Stimulated activated CD4-positive, alpha-beta T cell treated with anti-CD3 and anti-CD28 coated beads, Interleukin-4, amount 100 ng/mL, for 4 hours (primary cell): ENCODE data around the gene HPCA.
A peak's percentile ranks its signal among the peaks of the same experiment; 100 is the strongest.

ENCODE experiments used
- DNase-seq, 2 experiments: peaks; one replicate each; pipeline ENCODE4 v3.0.0-alpha.2; 2020

The HPCA gene

DNA sequence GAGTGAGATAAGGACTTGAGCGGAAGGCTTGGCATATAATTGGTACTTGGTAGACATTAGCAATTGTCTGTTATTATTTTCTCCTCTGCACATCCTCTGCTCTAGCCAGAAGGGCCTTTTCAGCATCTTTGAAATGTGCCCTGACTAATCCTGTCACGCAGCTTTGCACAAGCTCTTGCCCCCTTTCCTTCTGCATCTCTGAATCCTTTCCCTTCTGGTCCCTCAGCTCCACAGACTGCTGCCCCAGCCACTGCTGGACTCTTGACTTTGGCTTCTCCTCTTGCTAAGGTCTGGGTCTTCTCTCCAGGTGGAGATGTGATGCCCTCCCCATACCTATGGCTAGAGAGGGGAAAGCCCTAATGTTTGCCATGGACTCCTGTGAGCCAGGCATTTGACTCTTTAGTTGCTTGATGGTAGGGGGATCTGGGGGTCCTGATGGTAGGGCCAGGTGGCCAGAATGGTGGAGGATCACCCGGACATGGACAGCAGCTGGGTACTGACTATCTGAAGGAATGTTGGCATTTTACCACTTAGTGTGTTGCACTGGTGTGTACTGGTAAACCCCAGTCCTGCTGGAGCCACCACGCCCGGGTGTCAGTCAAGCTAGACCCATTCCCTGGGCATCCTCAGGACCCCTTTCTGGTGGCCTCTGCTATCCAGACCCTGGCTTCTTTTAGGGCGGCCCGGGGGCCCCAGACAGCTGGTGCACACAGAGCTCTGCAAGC lies 4.4 kb downstream of the HPCA start:
- DNase-seq, result no peak

DNA sequence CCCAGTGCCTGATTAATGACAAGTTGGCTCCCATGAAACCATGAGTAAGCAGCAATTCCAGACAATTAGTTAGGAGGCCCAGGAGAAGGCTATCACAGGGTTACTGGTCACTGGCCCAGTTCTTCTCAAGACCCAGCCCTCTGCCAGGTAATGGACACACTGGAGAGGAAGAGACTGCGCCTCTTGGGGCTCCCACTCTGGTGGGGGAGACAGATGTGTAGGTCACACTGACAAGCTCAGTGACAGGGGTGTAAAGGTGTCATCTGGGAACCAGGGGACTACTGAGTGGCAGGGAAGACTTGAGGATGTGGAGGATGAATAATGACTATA lies 4.9 kb downstream of the HPCA start:
- no peak for DNase-seq

DNA sequence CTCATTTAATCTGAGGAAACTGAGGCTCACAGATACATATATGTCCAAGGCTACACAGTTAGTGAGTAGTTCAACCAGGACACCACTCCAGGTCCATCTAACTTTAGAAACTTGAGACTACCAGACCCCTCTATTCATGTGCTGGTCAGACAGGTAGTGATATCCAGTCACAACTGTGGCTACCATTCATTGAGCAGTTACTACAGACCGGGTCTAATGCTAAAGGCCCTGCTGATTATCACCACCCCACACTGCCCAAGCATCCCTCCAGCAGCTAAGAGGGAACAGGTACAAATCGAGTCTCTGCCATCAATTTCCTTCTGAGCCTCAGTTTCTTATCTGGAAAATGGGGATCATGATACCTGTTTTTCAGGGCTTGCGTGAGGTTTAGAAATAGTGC lies 5.3 kb downstream of the HPCA start:
- no peak for DNase-seq

DNA sequence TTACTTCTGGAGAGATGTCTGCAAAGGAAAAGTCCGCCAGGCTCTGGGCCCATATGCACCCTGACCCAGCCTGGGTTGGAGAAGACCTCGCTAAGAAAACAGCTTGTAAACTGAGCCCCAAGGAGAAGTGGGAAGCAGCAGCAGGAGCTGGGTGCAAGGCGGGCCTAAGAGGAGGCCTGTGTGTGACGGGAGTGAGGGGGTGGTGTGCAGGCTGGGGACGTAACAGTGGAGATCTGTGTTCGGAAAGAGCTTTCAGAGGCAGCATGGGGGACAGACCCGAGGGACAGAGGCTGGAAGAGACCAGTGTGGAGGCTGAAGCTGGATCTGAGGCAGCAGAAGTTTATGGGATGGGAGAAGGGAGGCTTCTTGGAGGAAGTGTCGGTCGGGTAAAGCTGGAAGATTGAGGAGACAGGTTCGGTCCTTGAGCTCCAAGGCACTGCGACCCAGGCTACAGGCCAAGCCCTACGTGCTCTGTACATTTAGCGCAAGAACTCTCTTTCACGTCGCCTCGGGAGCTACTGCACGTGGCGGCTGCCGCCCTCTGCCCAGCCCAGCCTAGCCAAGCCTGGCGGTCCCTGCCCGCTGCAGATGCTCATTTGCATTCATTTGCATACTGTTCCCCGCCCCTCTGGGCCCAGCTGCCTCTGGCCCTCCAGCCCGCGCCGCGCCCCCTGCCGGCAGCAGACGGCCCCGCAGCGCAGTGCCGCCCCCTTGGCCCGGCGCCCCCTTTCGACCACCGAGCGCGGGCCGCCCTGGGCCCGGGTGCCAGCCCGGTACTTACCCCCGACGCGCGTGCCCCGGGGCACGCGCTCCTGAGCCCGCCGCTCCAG lies 6.3 kb downstream of the HPCA start:
- DNase-seq, result peak; percentile 9 to 36

DNA sequence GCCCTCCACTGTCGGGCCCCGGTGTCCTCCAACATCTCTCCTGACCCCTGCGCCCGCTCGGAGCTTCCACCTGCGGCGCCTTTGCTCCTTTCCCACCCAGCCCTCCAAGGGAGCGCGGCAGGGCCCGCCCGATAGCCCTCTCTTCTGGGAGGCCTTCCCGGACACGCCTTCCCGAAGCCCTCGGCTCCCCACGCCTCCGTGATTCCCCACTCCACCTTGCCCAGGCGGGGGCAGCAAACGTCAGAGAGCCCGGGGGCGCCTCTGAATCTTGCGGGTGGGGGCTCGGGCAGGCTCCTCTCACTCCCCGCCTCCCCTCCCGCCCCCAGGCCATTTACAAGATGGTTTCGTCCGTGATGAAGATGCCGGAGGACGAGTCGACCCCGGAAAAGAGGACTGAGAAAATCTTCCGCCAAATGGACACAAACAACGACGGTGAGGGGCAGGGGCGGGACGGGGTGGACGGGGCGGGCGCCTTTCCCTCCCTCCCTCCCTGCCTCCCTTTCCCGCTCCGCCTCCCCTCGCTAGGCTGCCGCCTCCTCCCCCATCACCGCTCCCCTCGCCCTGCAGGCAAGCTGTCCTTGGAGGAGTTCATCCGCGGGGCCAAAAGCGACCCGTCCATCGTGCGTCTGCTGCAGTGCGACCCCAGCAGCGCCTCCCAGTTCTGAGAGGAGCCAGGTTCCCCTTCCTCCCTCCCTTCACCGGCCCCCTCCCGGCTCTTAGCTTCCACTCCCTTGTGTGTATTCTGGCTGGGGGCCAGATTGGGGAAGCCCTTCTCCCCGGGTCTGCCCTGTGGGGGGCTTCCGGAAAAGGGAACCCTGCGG lies 7.1 kb downstream of the HPCA start:
- peak in 1 of 2 experiments; percentile 39 for DNase-seq

DNA sequence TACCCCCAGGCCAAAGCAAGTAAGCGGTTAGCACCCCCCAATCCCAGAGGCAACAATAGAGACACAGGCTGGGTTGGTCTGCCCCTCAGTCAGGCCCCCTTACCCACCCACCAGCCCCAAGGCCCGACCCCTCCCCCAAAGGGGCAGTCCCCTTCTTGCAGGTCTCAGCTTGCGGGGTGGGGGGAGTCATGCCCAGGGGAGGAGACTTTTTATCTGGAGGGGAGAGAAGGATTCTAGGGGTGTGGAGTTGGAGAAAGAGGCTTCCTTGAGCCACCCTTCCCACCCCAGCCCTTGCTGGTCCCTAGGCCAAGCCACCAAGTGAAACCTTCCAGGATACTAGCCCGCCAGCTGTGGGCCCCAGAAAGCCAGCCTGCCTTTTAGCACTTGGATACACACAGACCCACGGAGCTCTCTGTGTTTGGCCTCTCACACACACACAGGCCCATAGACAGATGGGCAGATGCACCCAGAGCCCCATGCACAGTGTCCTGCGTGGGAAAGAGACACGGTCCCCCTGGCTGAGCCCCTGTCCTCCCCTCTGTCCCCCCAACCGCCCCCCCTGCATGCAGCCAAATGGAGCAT lies 7.8 kb downstream of the HPCA start:
- DNase-seq, result no peak

DNA sequence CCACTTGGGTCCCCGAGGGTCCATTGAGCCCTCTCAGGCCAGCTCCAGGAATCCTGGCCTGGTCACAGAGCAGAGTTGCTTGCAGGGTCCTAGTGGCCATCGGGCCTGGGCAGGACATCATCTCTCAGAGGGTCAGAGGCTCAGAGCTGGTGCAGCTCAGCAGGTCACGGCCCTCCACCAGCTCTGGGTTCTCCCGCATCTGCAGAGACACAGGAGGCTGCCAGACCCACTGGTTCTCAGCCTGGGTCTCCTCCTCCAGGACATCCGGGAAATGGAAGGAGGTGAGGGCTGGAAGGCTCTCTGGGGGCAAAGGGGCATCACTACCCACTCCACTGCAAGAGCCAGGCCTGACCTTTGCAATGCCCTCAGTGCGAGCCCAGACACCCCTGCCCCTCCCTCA lies 8.4 kb downstream of the HPCA start:
- DNase-seq, result no peak

DNA sequence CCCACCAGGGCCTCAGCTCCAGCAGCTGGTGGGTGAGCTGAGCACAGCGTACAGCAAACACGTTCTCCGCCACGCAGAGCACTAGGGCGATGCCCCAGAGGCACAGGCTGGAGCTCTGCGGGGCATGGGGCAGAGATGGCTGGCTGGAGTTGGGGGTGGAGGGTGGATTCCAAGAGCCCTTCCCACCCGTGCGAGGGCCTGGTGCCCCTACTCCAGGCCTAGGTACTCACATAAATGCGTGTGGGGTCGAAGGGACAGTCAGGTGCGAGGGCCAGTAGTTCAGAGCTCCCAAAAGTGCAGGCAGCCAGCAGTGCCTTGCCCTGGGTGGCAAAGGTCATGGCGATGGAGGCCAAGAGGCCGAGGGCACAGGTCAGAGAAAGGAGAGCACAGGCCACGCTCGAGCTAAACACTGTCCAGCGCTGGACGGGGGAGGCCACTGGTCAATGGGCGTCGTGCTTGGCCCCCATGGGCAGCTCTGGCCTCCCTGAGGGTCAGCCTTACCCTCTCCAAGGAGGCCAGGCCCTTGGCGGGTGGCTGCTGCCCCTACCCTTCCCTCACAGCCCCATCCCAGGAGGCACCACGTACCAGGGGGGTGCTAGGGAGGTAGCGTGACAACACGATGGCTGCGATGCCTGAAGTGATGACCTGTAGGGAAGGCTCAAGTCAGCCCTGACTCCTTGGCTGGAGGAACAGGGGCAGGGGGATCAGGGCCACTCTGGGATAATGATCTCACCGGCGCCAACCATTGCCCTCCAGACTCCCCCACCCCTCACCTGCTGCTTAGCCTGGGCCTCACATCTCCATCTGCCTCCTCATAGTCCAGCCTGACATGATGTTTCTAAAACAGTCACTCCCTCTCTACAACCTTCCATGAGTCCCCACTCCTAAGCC lies 9.3 kb downstream of the HPCA start:
- DNase-seq, result no peak

DNA sequence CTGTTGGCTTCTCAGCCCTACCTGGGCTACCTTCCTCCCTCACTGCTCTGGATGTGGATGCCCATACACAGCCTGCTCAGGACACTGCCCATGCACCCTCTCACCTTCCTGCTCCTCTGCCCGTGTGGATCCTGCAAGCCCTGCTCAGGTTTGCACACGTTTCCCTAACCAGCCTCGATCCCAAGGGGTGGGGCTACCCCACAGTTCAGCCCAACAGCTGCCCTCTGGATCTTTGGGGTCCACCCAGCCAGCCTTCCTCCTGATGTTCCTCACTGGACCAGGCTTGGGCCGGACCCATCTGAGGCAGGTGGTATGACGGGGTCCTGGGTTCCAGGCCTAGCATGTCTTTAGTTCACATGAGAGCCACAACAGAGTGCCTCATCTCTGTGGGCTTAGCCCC lies 10.2 kb downstream of the HPCA start:
- no peak for DNase-seq

DNA sequence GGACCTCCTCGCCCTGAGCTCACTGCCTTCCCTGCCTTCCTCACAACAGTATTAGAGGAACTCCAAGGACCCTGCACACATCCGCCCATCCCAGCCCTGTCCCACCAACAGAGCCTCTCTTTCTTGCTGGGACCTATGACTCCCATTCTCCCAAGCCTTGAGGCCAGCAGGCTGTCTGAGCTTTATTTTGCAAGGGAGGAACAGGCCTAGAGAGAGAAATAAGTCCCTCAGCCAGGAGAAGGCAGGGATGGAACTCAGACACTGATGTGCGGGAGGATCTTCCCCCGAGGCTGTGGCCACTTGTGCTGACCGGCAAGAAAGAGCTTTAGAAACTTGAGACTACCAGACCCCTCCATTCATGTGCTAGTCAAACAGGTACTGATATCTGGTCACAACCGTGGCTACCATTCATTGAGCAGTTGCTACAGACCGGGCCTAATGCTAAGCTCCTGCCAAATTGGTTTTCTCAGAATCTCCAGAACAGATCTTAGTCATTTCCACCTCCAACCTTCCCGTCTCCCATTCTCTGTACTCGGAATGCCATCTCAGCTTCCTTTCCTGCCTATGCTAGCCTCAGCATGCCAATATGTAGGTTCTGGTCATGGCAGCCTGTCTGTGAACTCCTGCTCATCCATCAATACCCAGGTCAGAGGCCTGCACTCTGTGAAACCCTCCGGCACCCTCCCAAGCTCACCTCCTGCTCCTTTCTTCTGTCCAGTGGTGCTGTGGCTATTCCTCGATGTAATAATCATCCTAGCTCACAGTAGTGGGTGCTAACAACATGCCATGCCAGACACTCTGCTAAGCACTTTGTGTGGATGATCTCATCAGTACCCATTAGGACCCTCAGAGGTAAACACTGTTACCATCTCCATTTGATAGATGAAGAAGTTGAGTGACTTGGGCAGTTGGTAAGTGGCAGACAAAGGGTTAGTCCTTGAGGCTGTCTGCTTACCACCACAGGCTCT lies 11.1 kb downstream of the HPCA start:
- DNase-seq, result no peak

DNA sequence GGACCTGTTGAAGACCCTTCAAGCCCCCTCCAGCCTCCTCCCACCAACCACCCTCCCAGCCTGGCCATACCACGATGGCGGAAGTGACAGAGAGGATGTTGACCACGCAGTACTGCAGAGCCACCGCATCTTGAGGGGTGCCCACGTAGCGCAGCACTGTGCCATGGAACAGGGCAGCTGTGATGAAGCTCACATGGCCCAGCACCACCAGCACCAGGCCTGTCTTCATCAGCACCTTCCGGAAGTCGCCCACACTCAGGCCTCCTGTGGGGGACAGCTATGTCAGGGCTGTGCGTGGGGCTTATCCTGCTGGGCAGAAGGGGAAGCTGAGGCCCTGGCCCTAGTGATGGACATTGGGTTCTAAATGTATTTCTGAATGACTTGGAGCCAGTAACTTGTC lies 11.8 kb downstream of the HPCA start:
- DNase-seq, result no peak

DNA sequence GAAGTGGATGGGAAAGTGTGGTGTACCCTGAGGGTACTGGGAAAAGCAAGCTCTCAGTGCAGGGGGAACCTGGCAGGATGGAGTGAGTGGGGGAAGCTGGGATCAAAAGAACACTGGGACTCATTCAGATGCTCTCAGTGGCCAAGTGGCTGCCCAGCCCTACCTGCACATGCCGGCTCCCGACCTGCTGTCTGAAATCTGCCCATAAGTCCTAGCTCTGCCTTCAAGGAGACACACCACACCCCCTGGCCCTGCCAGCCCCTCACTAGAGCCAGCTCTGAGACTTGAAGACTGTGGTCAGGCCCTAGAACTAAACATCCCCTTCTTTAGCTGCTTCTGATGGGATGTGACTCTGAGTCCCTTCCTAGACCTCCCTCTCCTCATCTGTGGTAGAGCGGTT lies 12.7 kb downstream of the HPCA start:
- DNase-seq, result no peak

DNA sequence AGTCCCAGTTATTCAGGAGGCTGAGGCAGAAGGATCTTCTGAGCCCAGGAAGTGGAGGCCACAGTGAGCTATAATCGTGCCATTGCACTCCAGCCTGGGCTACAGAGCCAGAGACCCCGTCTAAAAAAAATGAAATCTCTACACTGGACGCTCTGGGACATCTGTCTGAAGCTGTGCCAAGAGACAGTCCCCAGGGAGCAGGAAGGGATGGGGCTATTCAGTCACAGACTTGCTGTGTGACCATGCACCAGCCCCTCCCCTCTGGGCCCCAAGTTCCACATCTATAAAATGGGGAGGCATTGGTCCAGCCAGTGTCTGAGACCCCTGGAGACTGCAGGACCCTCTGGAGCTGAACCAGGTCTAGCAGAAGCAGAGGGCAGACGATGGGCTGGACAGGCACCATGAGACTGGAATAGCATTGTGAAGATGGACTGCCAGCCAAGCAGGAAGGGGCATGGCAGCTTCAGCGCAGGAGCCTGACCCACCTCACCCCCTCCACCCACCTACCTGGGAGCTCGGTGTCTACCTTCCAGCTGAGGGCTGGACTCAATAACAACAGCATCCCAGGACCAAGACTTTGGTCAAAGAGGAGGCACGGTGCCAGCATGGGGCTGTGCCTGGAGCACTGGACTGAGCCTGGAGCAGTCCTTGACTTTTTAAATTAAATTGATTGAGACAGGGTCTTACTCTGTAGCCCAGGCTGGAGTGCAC lies 13.4 kb downstream of the HPCA start:
- no peak for DNase-seq

DNA sequence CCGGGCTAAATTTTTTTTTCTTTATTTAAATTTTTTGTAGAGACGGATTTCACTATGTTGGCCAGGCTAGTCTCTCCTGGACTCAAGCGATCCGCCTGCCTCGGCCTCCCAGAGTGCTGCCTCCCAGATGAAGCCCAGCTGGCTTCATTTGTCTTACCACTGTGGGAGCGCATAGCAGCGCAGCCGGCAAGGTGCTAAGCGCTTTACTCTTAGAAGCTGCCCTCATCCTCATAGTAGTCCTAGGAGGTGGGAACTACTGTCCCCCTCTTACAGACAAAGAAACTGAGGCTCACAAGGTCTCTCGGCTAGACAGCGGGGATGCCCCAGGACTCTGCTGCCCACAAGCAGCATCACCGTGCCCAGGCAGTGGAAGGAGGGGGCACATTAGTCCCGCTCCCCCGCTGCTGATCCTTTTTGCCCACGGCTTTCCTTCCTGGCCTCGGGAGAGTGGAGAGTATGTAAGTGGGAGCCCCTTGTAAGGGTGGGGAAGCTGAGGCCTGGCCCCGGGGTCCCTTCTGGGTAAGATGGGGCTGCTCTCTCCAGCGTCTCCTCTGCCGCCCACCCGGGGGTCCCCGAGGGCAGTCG lies 14.2 kb downstream of the HPCA start:
- no peak for DNase-seq

DNA sequence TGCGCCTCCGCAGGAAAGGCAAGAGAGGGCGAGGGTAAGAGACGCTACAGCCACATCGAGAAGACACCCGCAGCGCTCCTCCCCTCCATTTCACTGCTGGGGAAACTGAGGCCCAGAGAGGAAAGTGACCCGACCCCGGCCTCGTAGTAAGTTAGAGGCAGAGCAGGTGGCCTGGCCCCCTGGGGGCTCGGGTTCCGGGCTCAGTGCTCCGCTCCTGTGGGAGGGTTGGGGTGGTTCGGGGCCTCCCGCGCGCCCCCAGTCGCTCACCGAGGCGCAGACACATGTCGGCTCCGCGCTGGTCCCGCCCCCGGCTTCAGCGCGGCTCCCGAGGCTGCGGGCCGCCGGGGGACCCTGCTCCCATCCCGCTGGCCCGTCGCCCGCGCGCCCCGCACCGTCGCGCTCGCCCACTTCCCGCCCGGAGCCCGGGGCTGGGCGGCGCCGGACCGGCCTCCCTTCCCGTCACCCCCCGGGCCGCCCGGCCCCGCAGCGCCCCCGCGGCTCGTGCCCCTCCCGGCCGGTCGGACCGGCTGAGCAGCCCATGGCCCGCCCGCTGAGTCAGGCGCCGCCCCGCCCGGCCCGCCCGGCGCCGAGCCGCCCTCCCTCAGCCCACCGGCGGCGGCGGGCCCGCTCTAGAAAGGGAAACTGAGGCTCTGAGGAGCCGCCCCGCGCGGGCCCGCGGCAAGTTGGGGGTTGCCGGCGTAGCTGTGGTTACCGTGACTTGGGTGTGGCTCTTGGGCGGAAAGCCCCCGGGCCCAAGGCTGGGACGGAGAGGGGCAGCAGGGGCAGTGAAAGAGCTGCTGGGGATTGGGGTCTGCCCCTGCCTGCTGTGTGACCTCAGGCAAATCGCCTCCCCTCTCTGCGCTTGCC lies 14.9 kb downstream of the HPCA start, which contains the start of gene TMEM54:
Gene TMEM54 (minus strand): TSS at position 434 of the 867 bp plus-strand sequence. CDS start 151 bp downstream, at position 283.
- no peak for DNase-seq

DNA sequence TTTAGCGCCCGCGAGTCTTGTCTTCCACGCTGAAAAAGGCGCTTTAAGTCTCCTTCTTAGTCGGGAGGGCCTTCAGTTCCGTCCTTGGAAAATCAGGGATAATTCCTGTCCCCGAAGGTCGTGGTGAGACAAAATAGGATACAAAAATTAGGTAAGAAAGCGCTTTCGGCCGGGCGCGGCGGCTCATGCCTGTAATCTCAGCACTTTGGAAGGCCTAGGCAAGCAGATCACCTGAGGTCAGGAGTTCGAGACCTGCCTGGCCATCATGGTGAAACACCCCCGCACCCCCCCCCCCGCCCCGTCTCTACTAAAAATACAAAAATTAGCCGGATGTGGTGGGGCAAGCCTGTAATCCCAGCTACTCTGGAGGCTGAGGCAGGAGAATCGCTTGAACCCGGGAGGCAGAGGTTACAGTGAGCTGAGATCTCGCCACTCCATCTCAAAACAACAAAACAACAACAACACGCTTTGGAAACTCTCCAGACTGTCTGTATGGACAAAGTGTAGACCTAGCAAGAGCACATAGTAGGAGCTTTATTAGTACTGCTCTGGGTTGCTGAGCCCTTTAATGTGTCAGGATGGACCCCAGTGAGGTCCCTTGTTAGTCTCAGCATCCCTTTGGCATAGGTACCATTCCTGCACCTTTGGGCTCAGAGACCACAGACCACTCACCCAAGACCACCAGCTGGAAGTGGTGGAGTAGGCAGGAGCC lies 15.7 kb downstream of the HPCA start:
- no peak for DNase-seq

DNA sequence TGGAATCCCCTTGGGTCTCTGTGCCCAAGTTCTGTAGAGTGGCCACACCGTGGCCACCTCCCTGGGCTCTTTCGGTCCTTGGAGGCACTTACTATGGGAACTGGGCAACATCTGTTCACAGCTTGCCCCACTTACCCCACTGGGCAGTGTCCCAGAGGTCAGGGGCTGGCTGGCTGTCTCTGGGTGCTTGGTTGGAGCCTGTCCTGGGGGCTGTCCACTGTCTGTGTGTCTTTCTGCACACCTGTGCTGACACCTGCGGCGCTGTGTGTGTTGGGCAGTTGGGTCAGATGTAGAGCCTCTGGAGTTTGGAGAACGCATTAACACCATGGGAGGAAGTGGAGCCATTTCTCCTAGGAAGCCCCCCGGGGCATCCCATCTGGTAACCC lies 16.2 kb downstream of the HPCA start:
- no peak for DNase-seq
